ENCODE measurements around the gene EPN3. TPM values are rescaled to one million over a fixed set of nuclear protein-coding genes. Genes with fewer than 3 reads are reported as not detected.
A peak's percentile ranks its signal among the peaks of the same experiment; 100 is the strongest.

Gene EPN3
- total RNA-seq, 1 donor from 2014 or later, result not detected

GRCh38 chr17:50540560-50541401, 8.2 kb downstream of the EPN3 start:
- Histone ChIP-seq H3K4me1 (ENCODE audit: control insufficient read depth in 3 of 3, insufficient read depth in 3 of 3, low read length in 3 of 3) (peaks cover 15 to 20% (median 17%) of the 10 kb centered on the region in 3 donors), H3K27ac (ENCODE audit: low read depth, low read length) (no peak overlapping the region), H3K27me3 (ENCODE audit: control insufficient read depth in 3 of 3, insufficient read depth in 3 of 3, low read length in 3 of 3) (no peaks in the 10 kb centered on the region), H3K9me3 (ENCODE audit: control insufficient read depth in 3 of 3, low read length in 3 of 3) (no peaks in the 10 kb centered on the region), H3K9ac (ENCODE audit: low read depth in 1 of 3, low read length in 3 of 3) (peak overlapping the region in 2 of 3 donors; percentile 74 to 85), H3K36me3 (ENCODE audit: control insufficient read depth in 3 of 3, insufficient read depth in 3 of 3, low read length in 3 of 3) (peaks cover 0 to 2% (median 0%) of the 10 kb centered on the region in 3 donors), H3K4me3 (ENCODE audit: low read length in 3 of 3) (peak overlapping the region in 2 of 3 donors; percentile 13 to 62)

- H3K4me1 ChIP-seq (ENCODE audit: control insufficient read depth in 3 of 3, insufficient read depth in 3 of 3, low read length in 3 of 3), result peaks cover 16 to 20% (median 17%) of the 10 kb centered on the region in 3 donors
- peaks cover 0 to 2% (median 0%) of the 10 kb centered on the region in 3 donors for H3K36me3 ChIP-seq (ENCODE audit: control insufficient read depth in 3 of 3, insufficient read depth in 3 of 3, low read length in 3 of 3)
- H3K4me3 ChIP-seq (ENCODE audit: low read length in 3 of 3), result peak overlapping the region; percentile 62 to 78 (median 71)
- no peaks in the 10 kb centered on the region for H3K9me3 ChIP-seq (ENCODE audit: control insufficient read depth in 3 of 3, low read length in 3 of 3)
- peak overlapping the region; percentile 74 to 85 (median 74) for H3K9ac ChIP-seq (ENCODE audit: low read depth in 1 of 3, low read length in 3 of 3)
- no peak overlapping the region for H3K27ac ChIP-seq (ENCODE audit: low read depth, low read length)
- no peaks in the 10 kb centered on the region for H3K27me3 ChIP-seq (ENCODE audit: control insufficient read depth in 3 of 3, insufficient read depth in 3 of 3, low read length in 3 of 3)
These were observed 8.8 kb downstream of the EPN3 start for GRCh38 chr17:50541402-50541715.

DNA sequence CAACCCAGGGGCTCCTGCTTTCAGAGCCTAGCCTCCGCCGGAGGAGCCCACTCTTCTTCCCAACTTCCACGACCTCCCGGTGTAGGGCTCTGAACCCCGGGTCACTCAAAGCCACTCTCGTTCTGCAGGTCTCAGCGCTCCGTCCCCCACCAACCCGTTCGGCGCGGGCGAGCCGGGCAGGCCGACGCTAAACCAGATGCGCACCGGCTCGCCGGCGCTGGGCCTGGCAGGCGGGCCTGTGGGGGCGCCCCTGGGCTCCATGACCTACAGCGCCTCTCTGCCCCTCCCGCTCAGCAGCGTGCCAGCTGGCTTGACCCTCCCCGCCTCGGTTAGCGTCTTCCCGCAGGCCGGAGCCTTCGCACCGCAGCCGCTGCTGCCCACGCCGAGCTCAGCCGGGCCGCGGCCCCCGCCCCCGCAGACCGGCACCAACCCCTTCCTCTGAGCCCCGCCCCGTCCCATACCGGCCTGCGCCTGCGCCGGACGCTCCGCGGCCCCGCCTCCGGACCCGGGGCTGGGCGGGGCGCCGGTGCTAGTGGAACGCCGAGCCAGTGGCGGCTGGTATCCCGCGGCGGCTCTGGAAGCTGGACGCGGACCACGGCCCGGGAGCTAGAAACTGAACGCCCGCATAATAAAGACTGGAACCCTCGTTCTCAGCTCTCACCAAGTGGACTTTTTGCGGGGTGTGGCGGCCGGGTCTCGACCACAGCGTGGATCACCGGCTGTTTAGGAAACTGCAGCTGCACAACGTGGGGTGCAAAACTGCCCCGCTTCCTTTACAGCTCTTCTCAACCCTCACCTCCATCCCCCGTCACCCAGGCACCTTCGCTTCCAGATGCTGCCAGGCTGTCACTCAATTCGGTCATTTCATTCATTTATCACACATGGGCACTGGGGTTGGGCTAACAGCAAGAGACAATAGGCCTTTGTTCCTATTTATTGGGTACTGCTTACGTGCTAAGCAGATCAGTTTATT, 9.5 kb downstream of the EPN3 start:
- peaks cover 0 to 2% (median 0%) of the 10 kb centered on the region in 3 donors for H3K36me3 ChIP-seq (ENCODE audit: control insufficient read depth in 3 of 3, insufficient read depth in 3 of 3, low read length in 3 of 3)
- H3K9me3 ChIP-seq (ENCODE audit: control insufficient read depth in 3 of 3, low read length in 3 of 3), result no peaks in the 10 kb centered on the region
- peak overlapping the region; percentile 74 to 85 (median 74) for H3K9ac ChIP-seq (ENCODE audit: low read depth in 1 of 3, low read length in 3 of 3)
- H3K4me3 ChIP-seq (ENCODE audit: low read length in 3 of 3), result peak overlapping the region; percentile 62 to 78 (median 72)
- no peaks in the 10 kb centered on the region for H3K27me3 ChIP-seq (ENCODE audit: control insufficient read depth in 3 of 3, insufficient read depth in 3 of 3, low read length in 3 of 3)
- peaks cover 21 to 24% (median 22%) of the 10 kb centered on the region in 3 donors for H3K4me1 ChIP-seq (ENCODE audit: control insufficient read depth in 3 of 3, insufficient read depth in 3 of 3, low read length in 3 of 3)
- no peak overlapping the region for H3K27ac ChIP-seq (ENCODE audit: low read depth, low read length)

DNA sequence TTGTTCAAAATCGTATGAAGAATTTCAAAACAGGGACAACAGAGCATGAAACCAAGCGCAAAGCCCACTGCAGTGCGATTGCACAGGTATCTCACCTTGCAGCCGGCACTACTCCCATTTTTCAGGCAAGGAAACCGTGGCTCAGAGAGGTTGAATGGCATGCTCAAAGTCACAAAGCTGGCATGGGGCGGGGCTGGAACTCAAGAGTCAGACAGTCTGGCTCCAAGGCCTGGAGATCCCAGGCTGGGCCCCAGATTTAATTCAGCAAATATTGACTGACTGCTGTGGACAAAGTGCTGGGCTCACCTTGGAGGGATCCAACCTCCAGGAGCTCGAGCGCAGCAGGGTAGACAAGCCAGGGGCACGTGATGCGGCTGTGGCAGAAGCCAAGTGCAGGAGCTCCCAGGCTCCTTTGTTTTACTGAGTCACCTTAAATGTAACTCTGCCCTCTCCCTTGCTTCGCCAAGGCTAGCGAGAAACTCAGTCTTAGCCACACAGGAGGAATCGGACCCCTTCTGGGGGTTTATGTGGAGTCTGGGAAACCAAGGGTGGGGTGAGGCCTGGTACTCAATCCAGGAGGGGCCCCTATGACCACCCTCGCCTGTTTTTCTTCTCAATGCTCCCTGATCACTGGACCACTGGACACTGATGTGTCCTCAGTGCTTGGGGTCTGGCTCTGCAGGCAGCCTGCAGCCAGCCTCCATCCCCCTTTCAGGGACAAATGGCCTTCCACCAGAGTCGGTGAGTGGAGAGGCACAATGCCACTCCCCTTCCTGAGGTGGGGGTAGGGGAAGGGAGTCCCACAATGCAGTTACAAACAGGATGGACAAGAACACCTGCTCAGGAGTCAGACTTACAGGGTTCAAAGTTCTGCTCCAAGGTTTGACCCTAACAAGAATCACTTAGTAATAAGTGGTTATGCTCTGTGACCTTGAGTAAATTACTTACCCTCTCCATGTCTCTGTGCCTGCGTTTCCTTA, 10.6 kb downstream of the EPN3 start:
- H3K9ac ChIP-seq (ENCODE audit: low read depth in 1 of 3, low read length in 3 of 3), result peak overlapping the region in 1 of 3 donors; percentile 85
- H3K36me3 ChIP-seq (ENCODE audit: control insufficient read depth in 3 of 3, insufficient read depth in 3 of 3, low read length in 3 of 3), result peaks cover 0 to 2% (median 0%) of the 10 kb centered on the region in 3 donors
- H3K27ac ChIP-seq (ENCODE audit: low read depth, low read length), result no peak overlapping the region
- no peaks in the 10 kb centered on the region for H3K27me3 ChIP-seq (ENCODE audit: control insufficient read depth in 3 of 3, insufficient read depth in 3 of 3, low read length in 3 of 3)
- H3K9me3 ChIP-seq (ENCODE audit: control insufficient read depth in 3 of 3, low read length in 3 of 3), result no peaks in the 10 kb centered on the region
- peak overlapping the region in 2 of 3 donors; percentile 72 to 78 for H3K4me3 ChIP-seq (ENCODE audit: low read length in 3 of 3)
- H3K4me1 ChIP-seq (ENCODE audit: control insufficient read depth in 3 of 3, insufficient read depth in 3 of 3, low read length in 3 of 3), result peaks cover 27 to 33% (median 28%) of the 10 kb centered on the region in 3 donors

DNA sequence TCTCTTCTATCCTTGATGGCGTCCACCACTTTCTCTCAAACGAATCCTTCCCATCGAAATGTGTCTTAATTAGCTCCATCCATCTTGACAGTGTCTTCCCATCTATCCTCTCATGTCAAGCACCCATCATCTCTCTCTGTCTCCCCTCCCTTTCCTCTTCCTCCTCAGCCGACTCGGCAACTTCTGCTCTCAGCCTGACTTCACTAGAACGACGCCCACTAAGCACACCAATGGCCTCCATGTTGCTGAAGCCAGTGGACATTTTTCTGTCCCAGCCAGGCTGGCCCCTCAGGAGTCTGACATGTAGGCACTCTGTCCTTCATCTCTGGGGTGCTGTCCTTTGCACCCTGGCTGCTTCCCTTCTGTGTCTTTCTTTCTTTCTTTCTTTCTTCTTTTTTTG, 12.0 kb downstream of the EPN3 start:
- peaks cover 4 to 8% (median 8%) of the 10 kb centered on the region in 3 donors for H3K36me3 ChIP-seq (ENCODE audit: control insufficient read depth in 3 of 3, insufficient read depth in 3 of 3, low read length in 3 of 3)
- H3K9ac ChIP-seq (ENCODE audit: low read depth in 1 of 3, low read length in 3 of 3), result no peak overlapping the region
- H3K27ac ChIP-seq (ENCODE audit: low read depth, low read length), result no peak overlapping the region
- H3K9me3 ChIP-seq (ENCODE audit: control insufficient read depth in 3 of 3, low read length in 3 of 3), result no peaks in the 10 kb centered on the region
- H3K4me3 ChIP-seq (ENCODE audit: low read length in 3 of 3), result no peak overlapping the region
- no peaks in the 10 kb centered on the region for H3K27me3 ChIP-seq (ENCODE audit: control insufficient read depth in 3 of 3, insufficient read depth in 3 of 3, low read length in 3 of 3)
- peaks cover 28 to 37% (median 30%) of the 10 kb centered on the region in 3 donors for H3K4me1 ChIP-seq (ENCODE audit: control insufficient read depth in 3 of 3, insufficient read depth in 3 of 3, low read length in 3 of 3)

GRCh38 chr17:50545311-50545710, 12.8 kb downstream of the EPN3 start:
- no peak overlapping the region for H3K4me3 ChIP-seq (ENCODE audit: low read length in 3 of 3)
- no peak overlapping the region for H3K9ac ChIP-seq (ENCODE audit: low read depth in 1 of 3, low read length in 3 of 3)
- no peak overlapping the region for H3K27ac ChIP-seq (ENCODE audit: low read depth, low read length)
- no peaks in the 10 kb centered on the region for H3K9me3 ChIP-seq (ENCODE audit: control insufficient read depth in 3 of 3, low read length in 3 of 3)
- H3K4me1 ChIP-seq (ENCODE audit: control insufficient read depth in 3 of 3, insufficient read depth in 3 of 3, low read length in 3 of 3), result peaks cover 28 to 37% (median 31%) of the 10 kb centered on the region in 3 donors
- no peaks in the 10 kb centered on the region for H3K27me3 ChIP-seq (ENCODE audit: control insufficient read depth in 3 of 3, insufficient read depth in 3 of 3, low read length in 3 of 3)
- H3K36me3 ChIP-seq (ENCODE audit: control insufficient read depth in 3 of 3, insufficient read depth in 3 of 3, low read length in 3 of 3), result peaks cover 10 to 14% (median 12%) of the 10 kb centered on the region in 3 donors

DNA sequence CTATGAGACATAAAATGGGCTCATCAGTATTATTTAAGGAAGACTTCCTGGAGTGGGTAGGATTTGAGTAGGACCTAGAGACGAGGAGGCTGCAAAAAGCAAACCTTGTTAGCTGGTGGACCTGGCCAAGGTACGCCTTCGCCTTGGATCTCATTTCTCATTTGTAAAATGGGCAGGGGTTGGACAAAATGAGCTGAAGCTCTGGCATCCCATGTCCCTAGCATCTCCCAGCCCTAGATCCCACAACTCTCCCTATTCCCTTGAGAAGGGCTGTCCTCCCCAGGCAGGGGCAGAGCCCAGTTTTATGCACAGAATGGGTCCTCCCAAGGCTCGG, 14.1 kb downstream of the EPN3 start:
- Histone ChIP-seq H3K4me1 (ENCODE audit: control insufficient read depth in 3 of 3, insufficient read depth in 3 of 3, low read length in 3 of 3) (peaks cover 20 to 35% (median 34%) of the 10 kb centered on the region in 3 donors), H3K9ac (ENCODE audit: low read depth in 1 of 3, low read length in 3 of 3) (peak overlapping the region; percentile 24 to 94 (median 61)), H3K27ac (ENCODE audit: low read depth, low read length) (no peak overlapping the region), H3K36me3 (ENCODE audit: control insufficient read depth in 3 of 3, insufficient read depth in 3 of 3, low read length in 3 of 3) (peaks cover 12 to 21% (median 20%) of the 10 kb centered on the region in 3 donors), H3K27me3 (ENCODE audit: control insufficient read depth in 3 of 3, insufficient read depth in 3 of 3, low read length in 3 of 3) (no peaks in the 10 kb centered on the region), H3K4me3 (ENCODE audit: low read length in 3 of 3) (peak overlapping the region; percentile 66 to 87 (median 84)), H3K9me3 (ENCODE audit: control insufficient read depth in 3 of 3, low read length in 3 of 3) (no peaks in the 10 kb centered on the region)

DNA sequence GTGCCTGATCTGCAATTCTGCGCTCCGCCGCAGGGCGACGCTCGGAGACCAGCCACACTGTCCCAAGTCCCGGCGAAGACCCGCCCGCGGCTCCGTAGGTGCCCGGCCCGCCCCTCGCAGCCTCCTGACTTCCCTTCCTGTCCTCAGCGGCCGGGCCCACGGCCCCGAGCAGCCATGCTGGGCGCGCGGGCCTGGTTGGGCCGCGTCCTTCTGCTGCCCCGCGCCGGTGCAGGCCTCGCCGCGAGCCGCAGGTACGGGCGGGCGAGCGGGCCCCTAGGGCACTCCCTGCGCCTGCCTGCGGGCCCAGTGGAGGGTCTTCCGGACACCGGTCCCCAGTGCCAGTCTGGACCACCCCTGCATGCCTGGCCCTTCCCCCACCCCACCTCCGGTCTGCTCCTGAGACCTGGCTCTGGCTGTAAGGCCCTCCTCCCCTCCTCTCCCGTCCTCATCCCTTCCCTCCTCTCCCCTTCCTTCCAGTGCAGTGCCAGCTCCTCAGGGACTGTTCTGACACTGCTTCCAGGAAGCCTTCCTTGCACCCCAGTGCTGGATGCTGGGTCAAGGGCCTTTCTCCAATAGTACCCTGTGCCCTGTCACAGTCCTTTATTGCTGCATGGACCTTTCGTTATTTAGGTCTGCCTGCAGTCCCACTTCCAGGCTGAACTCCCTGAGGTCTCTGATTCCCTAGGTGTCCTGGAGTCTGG, 14.7 kb downstream of the EPN3 start, which contains the start of gene SPATA20:
SPATA20 (plus strand) TSS at position 140 of the 701 bp plus-strand sequence; CDS start at position 175, 35 bp downstream.
- H3K4me1 ChIP-seq (ENCODE audit: control insufficient read depth in 3 of 3, insufficient read depth in 3 of 3, low read length in 3 of 3), result peaks cover 19 to 33% (median 32%) of the 10 kb centered on the region in 3 donors
- no peaks in the 10 kb centered on the region for H3K9me3 ChIP-seq (ENCODE audit: control insufficient read depth in 3 of 3, low read length in 3 of 3)
- H3K9ac ChIP-seq (ENCODE audit: low read depth in 1 of 3, low read length in 3 of 3), result peak within 1 kb of the TSS; percentile 75 to 94 (median 80)
- H3K36me3 ChIP-seq (ENCODE audit: control insufficient read depth in 3 of 3, insufficient read depth in 3 of 3, low read length in 3 of 3), result peaks cover 12 to 26% (median 23%) of the 10 kb centered on the region in 3 donors
- H3K4me3 ChIP-seq (ENCODE audit: low read length in 3 of 3), result peak within 1 kb of the TSS; percentile 66 to 87 (median 84)
- peak within 1 kb of the TSS; percentile 55 for H3K27ac ChIP-seq (ENCODE audit: low read depth, low read length)
- H3K27me3 ChIP-seq (ENCODE audit: control insufficient read depth in 3 of 3, insufficient read depth in 3 of 3, low read length in 3 of 3), result no peaks in the 10 kb centered on the region
